AG09319 (cell line): ENCODE measurements around the gene MUSK.

Experiments used
- DNase-seq: peaks from one replicate; pipeline ENCODE4 v3.0.0-alpha.2; 2010; ENCODE audit warnings: low read depth; ENCODE audit errors: extremely low read depth
- TF ChIP-seq, protein P1 (sequence below): IDR thresholded peaks from 2 replicates; pipeline ENCODE4 v1.5.1; 2011; ENCODE audit warnings: low read depth, mild to moderate bottlenecking, inconsistent platforms, low read length, moderate library complexity

Gene MUSK

GRCh38 chr9:110762783-110763182, 94.2 kb downstream of the MUSK start:
- no peak for DNase-seq
- TF ChIP-seq, protein P1, sequence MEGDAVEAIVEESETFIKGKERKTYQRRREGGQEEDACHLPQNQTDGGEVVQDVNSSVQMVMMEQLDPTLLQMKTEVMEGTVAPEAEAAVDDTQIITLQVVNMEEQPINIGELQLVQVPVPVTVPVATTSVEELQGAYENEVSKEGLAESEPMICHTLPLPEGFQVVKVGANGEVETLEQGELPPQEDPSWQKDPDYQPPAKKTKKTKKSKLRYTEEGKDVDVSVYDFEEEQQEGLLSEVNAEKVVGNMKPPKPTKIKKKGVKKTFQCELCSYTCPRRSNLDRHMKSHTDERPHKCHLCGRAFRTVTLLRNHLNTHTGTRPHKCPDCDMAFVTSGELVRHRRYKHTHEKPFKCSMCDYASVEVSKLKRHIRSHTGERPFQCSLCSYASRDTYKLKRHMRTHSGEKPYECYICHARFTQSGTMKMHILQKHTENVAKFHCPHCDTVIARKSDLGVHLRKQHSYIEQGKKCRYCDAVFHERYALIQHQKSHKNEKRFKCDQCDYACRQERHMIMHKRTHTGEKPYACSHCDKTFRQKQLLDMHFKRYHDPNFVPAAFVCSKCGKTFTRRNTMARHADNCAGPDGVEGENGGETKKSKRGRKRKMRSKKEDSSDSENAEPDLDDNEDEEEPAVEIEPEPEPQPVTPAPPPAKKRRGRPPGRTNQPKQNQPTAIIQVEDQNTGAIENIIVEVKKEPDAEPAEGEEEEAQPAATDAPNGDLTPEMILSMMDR = no peak

- no peak for DNase-seq
- TF ChIP-seq, protein P1 = no peak
Measured at GRCh38 chr9:110763568-110763967, 95.0 kb downstream of the MUSK start.

DNA sequence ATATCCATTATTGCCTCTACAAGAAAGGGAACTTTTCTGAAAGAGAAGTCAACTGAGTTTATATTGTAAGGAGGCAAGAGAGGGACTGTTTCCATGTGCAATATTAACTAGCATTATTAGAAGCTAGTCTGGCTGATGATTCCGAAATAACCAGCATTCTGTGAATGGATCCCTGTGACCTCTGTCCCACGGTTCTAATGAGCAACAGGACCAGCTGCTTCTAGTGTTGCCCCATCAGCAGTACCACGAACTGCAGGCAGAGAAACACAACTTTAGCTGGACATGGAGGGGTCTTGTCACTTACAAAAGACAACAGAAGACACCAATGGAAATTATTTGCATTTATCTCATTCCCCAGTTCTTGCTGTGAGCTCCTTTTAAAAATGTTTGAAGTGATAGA, 95.4 kb downstream of the MUSK start:
- DNase-seq = no peak
- TF ChIP-seq, protein P1 = no peak

DNA sequence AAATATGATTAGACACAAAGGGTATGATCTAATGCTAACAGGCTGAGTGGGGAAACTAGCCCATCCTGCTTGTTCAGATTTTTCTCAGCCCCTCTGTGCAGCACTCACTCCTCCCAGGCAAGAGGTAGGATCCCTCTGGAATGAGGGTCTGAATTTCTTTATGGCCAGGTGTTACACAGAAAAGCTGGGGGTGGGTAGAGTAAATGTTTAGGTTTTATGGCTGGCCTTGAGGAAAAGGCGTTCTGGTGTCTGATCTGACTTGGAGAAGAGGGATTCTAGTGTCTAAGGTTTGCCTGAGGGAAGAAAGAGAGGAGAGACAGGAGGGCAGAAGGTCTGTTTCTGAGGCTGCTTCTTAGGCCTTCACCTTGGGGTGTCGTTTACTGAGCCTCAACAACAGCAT, 97.3 kb downstream of the MUSK start:
- TF ChIP-seq, protein P1 = no peak
- no peak for DNase-seq

DNA sequence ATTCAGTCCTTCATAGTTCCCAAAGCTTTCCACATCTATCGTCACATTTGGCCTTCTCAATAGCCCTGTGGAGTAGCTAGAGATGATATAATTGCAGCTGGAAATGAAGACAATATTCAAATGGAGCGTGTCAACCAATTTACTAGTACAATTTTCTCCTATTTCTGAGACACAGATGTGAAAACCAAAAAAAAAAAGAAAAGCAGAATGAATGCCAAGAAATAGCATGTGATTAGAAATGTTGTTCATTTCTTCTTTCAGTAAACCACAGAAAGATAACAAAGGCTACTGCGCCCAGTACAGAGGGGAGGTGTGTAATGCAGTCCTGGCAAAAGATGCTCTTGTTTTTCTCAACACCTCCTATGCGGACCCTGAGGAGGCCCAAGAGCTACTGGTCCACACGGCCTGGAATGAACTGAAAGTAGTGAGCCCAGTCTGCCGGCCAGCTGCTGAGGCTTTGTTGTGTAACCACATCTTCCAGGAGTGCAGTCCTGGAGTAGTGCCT, 99.0 kb downstream of the MUSK start:
- TF ChIP-seq, protein P1 = no peak
- DNase-seq = no peak

GRCh38 chr9:110768886-110769285, 100.3 kb downstream of the MUSK start:
- TF ChIP-seq, protein P1 = no peak
- no peak for DNase-seq

DNA sequence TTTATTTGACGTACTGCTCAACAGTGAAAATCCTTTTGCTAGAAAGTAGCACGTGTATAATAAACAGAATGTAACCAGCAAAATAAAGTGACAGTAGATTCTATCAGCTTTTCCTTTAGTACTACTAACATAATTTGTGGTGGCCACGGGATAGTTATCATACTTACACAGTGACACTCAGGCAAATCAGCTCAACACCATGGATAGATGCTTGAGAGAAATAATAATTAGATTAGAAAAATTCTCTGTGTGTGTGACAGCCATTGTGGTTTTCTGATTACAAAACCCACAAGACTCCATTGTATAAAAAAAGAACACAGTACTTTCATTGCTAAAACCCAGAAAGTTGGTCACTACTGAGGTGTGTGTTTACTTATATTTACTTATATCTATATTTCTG, 101.1 kb downstream of the MUSK start:
- no peak for DNase-seq
- TF ChIP-seq, protein P1 = no peak
